Activated T-cell treated with anti-CD3 and anti-CD28 coated beads for 4 hours (primary cell): Measurements from ENCODE around the gene MRPL54.

ENCODE experiments used
- DNase-seq: peaks from one replicate; pipeline ENCODE4 v3.0.0-alpha.2; 2020

The MRPL54 gene

GRCh38 chr19:3785938-3786824 lies 23.7 kb downstream of the MRPL54 start, which contains the start of gene MATK:
TSS of gene MATK (minus strand) at chr19:3786381. CDS start at chr19:3785135, 1,246 bp downstream.
- no peak for DNase-seq

- DNase-seq, result no peak
Observed at GRCh38 chr19:3788996-3789778, 26.7 kb downstream of the MRPL54 start.

- DNase-seq, result no peak
Observed at GRCh38 chr19:3790209-3790734, 27.8 kb downstream of the MRPL54 start.

- no peak for DNase-seq
Observed at GRCh38 chr19:3790941-3791340, 28.5 kb downstream of the MRPL54 start.

GRCh38 chr19:3792114-3792513 lies 29.6 kb downstream of the MRPL54 start:
- DNase-seq, result no peak

DNA sequence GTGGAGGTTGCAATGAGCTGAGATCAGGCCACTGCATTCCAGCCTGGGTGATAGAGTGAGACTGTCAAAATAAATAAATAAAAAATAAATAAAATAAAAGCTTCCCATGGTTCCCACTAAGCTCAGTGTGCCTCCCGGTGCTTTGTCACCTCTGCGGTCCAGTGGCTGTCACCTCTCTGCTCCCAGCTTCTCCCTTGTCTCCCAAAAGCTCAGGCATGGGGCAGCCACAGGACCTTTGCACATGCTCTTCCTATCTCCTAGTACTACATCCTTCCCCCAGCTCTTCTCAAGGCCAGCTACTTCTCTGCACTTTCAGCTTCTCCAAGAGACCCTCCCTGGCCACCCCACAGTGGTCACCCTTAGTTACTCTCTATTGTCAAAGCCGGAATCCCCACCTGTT lies 31.3 kb downstream of the MRPL54 start:
- no peak for DNase-seq

- no peak for DNase-seq
Observed at GRCh38 chr19:3796358-3796757, 33.9 kb downstream of the MRPL54 start.

DNA sequence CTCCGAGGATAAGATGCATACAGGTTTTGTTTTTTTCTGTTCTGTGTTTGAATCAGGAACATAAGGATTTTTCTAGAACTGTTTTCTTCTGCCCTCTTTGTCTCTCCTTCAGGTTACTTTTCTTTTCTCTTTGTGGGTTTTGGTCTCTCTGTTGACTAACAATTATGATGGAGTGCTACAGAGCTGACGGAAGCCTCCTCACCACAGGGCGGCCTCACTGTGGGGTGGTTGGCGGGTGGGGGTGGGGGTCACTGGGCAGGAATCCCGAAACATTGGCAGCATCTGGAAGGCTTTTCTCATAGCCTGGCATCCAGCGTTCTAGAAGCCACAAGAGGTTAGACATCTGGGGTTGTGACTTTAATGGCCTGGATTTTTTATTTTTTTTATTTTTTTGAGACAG lies 35.7 kb downstream of the MRPL54 start:
- DNase-seq, result no peak

DNA sequence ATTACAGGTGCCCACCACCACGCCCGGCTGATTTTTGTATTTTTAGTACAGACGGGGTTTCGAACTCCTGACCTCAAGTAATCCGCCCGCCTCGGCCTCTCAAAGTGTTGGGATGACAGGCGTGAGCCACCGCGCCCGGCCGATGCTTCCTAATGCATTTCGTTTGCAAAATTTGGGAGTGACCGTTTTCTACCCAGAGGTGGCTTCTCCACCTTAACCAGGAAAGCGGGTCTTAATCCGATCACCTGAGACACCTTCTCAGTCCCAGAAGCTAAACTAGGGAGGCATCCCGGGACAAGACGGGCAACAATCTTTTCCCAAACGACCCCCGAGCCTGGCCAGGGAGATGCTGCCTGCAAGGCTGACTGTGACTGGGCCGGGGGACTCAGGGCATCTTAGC lies 38.5 kb downstream of the MRPL54 start:
- DNase-seq, result no peak

- peak; percentile 60 for DNase-seq
Observed at GRCh38 chr19:3801412-3802096, 39.1 kb downstream of the MRPL54 start.

GRCh38 chr19:3803114-3803888 lies 40.8 kb downstream of the MRPL54 start:
- DNase-seq, result no peak

DNA sequence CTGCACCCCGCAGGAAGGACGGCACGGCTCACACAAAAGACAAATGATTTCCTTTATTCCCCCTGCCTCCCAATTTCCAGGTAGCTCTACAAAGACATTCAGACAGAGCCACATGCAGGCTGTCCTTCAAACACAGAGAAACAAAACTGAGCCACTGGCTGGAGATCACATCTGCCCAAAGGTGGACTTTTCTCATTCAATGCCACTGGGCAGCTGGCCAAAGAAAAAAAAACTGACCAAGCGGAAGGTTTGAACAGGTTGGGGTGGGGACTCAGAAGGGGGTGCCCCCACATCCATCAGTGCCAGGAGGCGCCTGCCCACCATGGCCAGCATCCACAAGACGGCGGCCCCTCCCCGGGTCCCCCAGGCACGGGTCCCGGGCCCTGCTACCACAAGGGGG lies 41.5 kb downstream of the MRPL54 start:
- DNase-seq, result no peak

DNA sequence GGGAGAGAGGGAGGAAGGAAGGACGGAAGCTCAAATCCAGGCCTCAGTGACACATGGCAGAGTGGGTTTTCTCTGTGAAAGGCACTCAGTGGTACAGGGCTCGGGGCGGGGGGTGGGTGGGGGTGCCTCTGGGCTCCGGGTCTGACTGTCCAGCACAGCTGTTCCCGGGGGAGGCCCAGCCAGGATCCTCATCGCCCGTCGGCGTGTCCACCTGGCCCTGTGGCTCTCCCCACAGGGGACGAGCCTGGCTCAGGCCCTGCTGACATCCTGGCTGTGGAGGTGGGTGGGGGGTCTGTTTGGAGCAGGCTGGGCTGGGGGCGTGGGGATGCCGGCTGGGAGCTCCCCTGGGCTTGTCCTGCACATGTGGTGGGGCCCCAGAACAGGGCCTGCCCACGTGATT lies 41.9 kb downstream of the MRPL54 start:
- no peak for DNase-seq

- DNase-seq, result no peak
Observed at GRCh38 chr19:3805859-3806258, 43.4 kb downstream of the MRPL54 start.

DNA sequence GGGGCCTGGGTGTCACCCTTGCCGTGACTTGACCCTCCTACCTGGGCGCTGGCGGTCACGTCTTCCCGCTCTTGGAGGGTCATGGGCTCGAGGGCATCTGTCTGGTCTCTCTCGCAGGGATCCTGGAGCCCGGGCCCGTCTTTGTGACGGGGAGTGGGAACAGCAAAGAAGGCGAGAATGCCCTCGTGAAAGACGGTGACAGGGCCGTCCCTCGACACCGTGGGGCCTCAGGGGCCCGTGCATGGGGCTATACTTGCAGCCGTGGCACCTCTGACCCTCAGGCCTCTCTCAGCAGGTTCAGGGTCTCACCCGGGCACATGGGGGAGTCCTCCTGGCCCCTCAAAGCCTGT lies 44.6 kb downstream of the MRPL54 start:
- no peak for DNase-seq

DNA sequence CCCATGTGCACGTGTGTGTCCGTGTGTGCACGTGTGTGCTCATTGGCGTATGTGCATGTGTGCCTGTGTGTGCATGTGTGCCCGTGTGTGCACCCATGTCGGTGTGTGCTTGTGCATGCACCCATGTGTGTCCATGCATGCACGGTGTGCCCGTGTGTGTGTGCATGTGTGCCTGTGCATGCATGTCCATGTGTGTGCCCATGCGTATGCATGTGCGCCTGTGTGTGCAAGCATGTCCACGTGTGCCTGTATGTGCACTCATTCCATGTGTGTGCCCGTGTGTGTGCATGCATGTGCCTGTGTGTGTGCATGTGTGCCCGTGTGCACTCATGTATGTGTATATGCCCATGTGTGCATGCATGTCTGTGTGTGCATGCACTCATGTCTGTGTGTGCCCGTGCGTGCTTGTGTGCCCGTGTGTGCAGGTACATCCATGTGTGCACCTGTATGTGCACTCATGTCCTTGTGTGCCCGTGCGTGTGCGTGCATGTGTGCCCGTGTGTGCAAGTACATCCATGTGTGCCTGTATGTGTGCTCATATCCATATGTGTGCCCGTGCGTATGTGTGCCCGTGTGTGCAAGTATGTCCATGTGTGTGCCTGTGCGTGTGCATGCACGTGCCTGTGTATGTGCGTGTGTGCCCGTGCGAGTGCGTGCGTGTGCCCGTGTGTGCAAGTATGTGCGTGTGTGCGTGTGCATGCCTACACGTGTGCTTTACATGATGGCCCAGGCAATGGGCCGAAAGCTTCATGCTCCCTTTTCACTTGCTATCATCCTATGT lies 45.3 kb downstream of the MRPL54 start:
- no peak for DNase-seq

- no peak for DNase-seq
Observed at GRCh38 chr19:3808420-3809143, 46.1 kb downstream of the MRPL54 start.

DNA sequence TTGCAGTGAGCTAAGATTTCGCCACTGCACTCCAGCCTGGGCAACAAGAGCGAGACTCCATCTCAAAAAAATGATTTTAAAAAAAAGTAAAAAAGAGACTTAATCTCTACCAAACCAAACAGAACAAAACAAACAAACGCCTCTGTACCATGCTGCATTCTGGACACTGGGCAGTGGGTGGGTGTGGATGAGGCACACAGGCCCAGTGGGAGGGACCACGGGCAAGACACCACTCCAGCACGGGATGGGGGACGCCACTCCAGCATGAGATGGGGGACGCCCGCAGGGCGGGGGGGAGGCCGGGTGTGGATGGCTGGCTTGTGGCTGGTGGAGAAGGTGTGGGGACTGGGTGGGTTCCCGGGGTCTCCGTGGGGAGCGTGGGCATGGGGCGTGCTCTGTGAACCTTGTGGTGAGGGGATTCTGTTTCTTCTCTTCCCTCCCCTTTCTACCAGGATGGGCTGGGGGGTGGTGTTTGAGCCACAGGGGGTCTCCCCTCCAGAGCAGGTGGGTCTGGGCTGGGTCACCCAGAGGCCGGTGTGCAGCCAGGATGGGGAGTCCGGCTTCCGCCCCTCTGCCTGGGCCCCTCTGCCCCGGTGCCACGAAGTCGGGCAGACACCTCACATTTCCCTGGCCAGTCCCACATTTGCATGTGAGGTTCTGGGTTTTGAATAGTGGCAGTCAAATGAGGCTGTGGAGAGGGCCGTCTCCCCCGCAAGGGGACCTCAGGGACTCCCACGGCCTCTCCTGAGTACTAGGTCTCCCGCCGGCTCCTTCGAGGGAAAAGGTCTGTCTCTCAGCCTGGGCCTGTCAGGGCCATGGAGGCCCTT lies 47.6 kb downstream of the MRPL54 start:
- DNase-seq, result no peak

- no peak for DNase-seq
Observed at GRCh38 chr19:3810708-3811355, 48.4 kb downstream of the MRPL54 start.
